Measurements from ENCODE around the gene TSTD2. TPM values are rescaled to one million over a fixed set of nuclear protein-coding genes. Genes with fewer than 3 reads are reported as not detected.

TSTD2 gene
- total RNA-seq, 5 donors from 2014 or later (not counting 1 experiment from before 2014, with no cell fraction given): 15.4 to 24.0 (median 17.9) TPM

DNA sequence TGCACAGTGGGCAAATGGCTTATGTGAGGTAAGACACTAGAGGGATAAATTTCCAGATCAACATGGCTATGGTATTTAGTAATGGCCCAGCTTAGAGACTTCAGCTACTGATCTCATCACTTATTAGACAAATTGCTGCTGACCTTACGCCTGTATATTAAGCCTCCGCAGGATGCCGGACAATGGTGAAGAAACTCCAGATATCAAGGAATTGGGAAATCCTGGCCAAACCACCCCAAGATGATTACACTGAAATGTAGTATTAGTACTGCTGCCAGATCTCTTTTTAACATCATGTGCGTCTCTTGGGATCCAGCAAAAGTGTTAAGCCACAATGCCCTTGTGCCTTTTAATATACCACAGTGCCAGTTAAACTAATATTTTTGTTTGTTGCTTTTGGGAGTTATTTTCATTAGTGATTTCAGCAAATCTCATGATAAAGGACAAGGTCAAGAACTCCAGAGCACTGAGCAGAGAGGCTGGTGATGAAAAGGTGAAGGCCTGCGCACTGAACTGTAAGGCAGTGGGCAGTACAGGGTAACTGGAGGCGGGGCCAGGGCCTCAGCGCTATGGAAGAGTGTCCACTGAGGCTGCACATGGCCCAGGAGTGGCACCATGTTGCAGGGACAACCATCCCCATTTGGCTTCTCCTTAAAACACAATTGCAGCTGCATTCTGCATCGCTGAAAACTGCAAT is 32.5 kb downstream of the TSTD2 start:
- POLR2A ChIA-PET: no interaction called here
- Histone ChIP-seq H3K27ac (ENCODE audit: low read length) (no peak overlapping the region), H3K4me1 (ENCODE audit: control insufficient read depth in 1 of 2, extremely low read depth in 1 of 2, insufficient read depth in 2 of 2, low read length in 2 of 2) (peaks cover 0 to 7% of the 10 kb centered on the region in 2 experiments), H3K4me3 (ENCODE audit: control insufficient read depth in 1 of 2, extremely low read depth in 1 of 2, low read length in 1 of 2) (no peak overlapping the region), H3K27me3 (replicated peaks in 1 of 2; ENCODE audit: control insufficient read depth in 2 of 2, extremely low read depth in 1 of 2, insufficient read depth in 2 of 2, low read length in 1 of 2) (peaks cover 0 to 2% of the 10 kb centered on the region in 2 experiments), H3K36me3 (ENCODE audit: control insufficient read depth in 2 of 2, extremely low read depth in 1 of 2, insufficient read depth in 1 of 2, low read length in 1 of 2) (peaks cover 21 to 57% of the 10 kb centered on the region in 2 donors), H3K9me3 (no peaks in the 10 kb centered on the region)
- ATAC-seq (replicated peaks in 1 of 4) (no peak), DNase-seq (no peak)
- no peak overlapping the region for H3K27ac Mint-ChIP-seq
- H3K36me3 Mint-ChIP-seq: peaks cover 38% of the 10 kb centered on the region
- no peaks in the 10 kb centered on the region for H3K9me3 Mint-ChIP-seq
- CTCF ChIA-PET: interaction anchor here in 1 of 2 donors (1.4 kb wide), 1 partner anchor 132 kb away, joined by 3 read pairs; no protein-coding TSS in a partner anchor
- peaks cover 0 to 2% of the 10 kb centered on the region in 2 donors for H3K27me3 Mint-ChIP-seq
- WGBS (ENCODE audit: insufficient coverage): 100% methylated on average over 2 of the region's 8 CpGs
- H3K4me1 Mint-ChIP-seq: peaks cover 7 to 8% (median 7%) of the 10 kb centered on the region in 3 donors
- no peak overlapping the region for H3K4me3 Mint-ChIP-seq

DNA sequence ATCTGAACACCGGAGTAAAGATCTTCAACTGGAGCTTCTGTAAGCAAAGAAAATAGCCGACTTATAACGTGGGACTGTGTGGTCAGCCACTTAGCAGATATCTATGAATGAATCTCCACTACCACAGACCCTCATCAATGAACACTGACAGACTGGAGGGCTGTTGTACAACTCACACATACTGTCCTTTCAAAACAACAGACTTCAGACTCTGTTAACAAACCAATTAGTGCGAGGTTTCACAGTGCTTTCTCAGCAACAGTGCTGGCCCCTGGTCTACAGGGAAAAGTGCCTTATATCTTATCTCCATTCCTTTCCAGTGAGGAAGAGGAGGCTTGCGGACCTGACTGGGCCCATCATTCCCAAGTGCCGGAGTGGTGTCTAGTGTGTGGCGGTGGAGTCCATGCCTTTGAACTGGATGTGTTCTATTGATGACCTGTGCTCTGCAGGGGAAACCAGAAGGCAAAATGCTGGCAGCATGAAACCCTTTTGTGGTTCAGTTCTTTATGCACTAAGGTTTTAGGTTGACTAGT is 33.8 kb downstream of the TSTD2 start:
- CTCF ChIA-PET: interaction anchor here (0.5 to 2.4 kb wide), 28 partner anchors 9 to 745 kb away, joined by 3 to 23 read pairs (median 4); partner anchors contain the start of genes NCBP1 (in 1 of the 2), TDRD7 (in 1 of the 2), TSTD2 (in 1 of the 2) and ZNF782 (in 1 of the 2)
- 85% methylated on average over 5 of the region's 7 CpGs for WGBS (ENCODE audit: insufficient coverage)
- no peak for DNase-seq
- POLR2A ChIA-PET: interaction anchor here in 1 of 2 donors (0.6 kb wide), 1 partner anchor 190 kb away, joined by 4 read pairs; no protein-coding TSS in a partner anchor
- Histone ChIP-seq H3K9me3 (no peaks in the 10 kb centered on the region), H3K27me3 (replicated peaks in 1 of 2; ENCODE audit: control insufficient read depth in 2 of 2, extremely low read depth in 1 of 2, insufficient read depth in 2 of 2, low read length in 1 of 2) (peaks cover 0 to 2% of the 10 kb centered on the region in 2 experiments), H3K4me1 (ENCODE audit: control insufficient read depth in 1 of 2, extremely low read depth in 1 of 2, insufficient read depth in 2 of 2, low read length in 2 of 2) (peaks cover 0 to 7% of the 10 kb centered on the region in 2 experiments), H3K36me3 (ENCODE audit: control insufficient read depth in 2 of 2, extremely low read depth in 1 of 2, insufficient read depth in 1 of 2, low read length in 1 of 2) (peaks cover 10 to 44% of the 10 kb centered on the region in 2 donors), H3K4me3 (ENCODE audit: control insufficient read depth in 1 of 2, extremely low read depth in 1 of 2, low read length in 1 of 2) (no peak overlapping the region), H3K27ac (ENCODE audit: low read length) (no peak overlapping the region)
- H3K4me3 Mint-ChIP-seq: no peak overlapping the region
- no peak for ATAC-seq (replicated peaks in 1 of 4)
- no peak overlapping the region for H3K27ac Mint-ChIP-seq
- H3K4me1 Mint-ChIP-seq: peaks cover 7 to 8% (median 7%) of the 10 kb centered on the region in 3 donors
- H3K9me3 Mint-ChIP-seq: no peaks in the 10 kb centered on the region
- H3K36me3 Mint-ChIP-seq: peaks cover 31% of the 10 kb centered on the region
- H3K27me3 Mint-ChIP-seq: peaks cover 0 to 2% of the 10 kb centered on the region in 2 donors

- Mint-ChIP-seq H3K4me3 (peak overlapping the region in 2 of 3 donors; percentile 41 to 44), H3K36me3 (peaks cover 31% of the 10 kb centered on the region), H3K27ac (peak overlapping the region in 1 of 2 donors; percentile 15), H3K4me1 (peaks cover 7 to 8% (median 7%) of the 10 kb centered on the region in 3 donors), H3K27me3 (peaks cover 0 to 2% of the 10 kb centered on the region in 2 donors), H3K9me3 (no peaks in the 10 kb centered on the region)
- H3K36me3 ChIP-seq (ENCODE audit: control insufficient read depth in 2 of 2, extremely low read depth in 1 of 2, insufficient read depth in 1 of 2, low read length in 1 of 2): peaks cover 7 to 39% of the 10 kb centered on the region in 2 donors
- peak; percentile 86 to 97 (median 92) for ATAC-seq (replicated peaks in 1 of 4)
- 25% methylated on average over 6 of the region's 11 CpGs for WGBS (ENCODE audit: insufficient coverage)
- peak; percentile 32 to 84 (median 63) for DNase-seq
- H3K4me1 ChIP-seq (ENCODE audit: control insufficient read depth in 1 of 2, extremely low read depth in 1 of 2, insufficient read depth in 2 of 2, low read length in 2 of 2): peaks cover 0 to 7% of the 10 kb centered on the region in 2 experiments
- peaks cover 0 to 2% of the 10 kb centered on the region in 2 experiments for H3K27me3 ChIP-seq (replicated peaks in 1 of 2; ENCODE audit: control insufficient read depth in 2 of 2, extremely low read depth in 1 of 2, insufficient read depth in 2 of 2, low read length in 1 of 2)
- CTCF ChIA-PET: interaction anchor here (0.5 to 2.4 kb wide), 39 partner anchors 9 to 745 kb away, joined by 3 to 23 read pairs (median 4); partner anchors contain the start of genes NCBP1 (in 1 of the 2), TDRD7 (in 1 of the 2), TSTD2 (in 1 of the 2) and ZNF782 (in 1 of the 2)
- no peak overlapping the region for H3K27ac ChIP-seq (ENCODE audit: low read length)
- no peaks in the 10 kb centered on the region for H3K9me3 ChIP-seq
- POLR2A ChIA-PET: interaction anchor here in 1 of 2 donors (0.6 kb wide), 1 partner anchor 189 kb away, joined by 4 read pairs; no protein-coding TSS in a partner anchor
- peak overlapping the region in 1 of 2 donors; percentile 10 for H3K4me3 ChIP-seq (ENCODE audit: control insufficient read depth in 1 of 2, extremely low read depth in 1 of 2, low read length in 1 of 2)
Measured at GRCh38 chr9:97598461-97599288, 34.5 kb downstream of the TSTD2 start.

GRCh38 chr9:97596906-97597305 is 36.3 kb downstream of the TSTD2 start:
- ATAC-seq (replicated peaks in 1 of 4) (no peak), DNase-seq (no peak)
- Mint-ChIP-seq H3K9me3 (no peaks in the 10 kb centered on the region), H3K27ac (no peak overlapping the region), H3K4me3 (no peak overlapping the region), H3K36me3 (peaks cover 19% of the 10 kb centered on the region), H3K4me1 (peaks cover 7 to 8% (median 7%) of the 10 kb centered on the region in 3 donors), H3K27me3 (peaks cover 0 to 2% of the 10 kb centered on the region in 2 donors)
- Histone ChIP-seq H3K27me3 (replicated peaks in 1 of 2; ENCODE audit: control insufficient read depth in 2 of 2, extremely low read depth in 1 of 2, insufficient read depth in 2 of 2, low read length in 1 of 2) (peaks cover 0 to 2% of the 10 kb centered on the region in 2 experiments), H3K36me3 (ENCODE audit: control insufficient read depth in 2 of 2, extremely low read depth in 1 of 2, insufficient read depth in 1 of 2, low read length in 1 of 2) (peaks cover 2 to 23% of the 10 kb centered on the region in 2 donors), H3K27ac (ENCODE audit: low read length) (no peak overlapping the region), H3K9me3 (no peaks in the 10 kb centered on the region), H3K4me1 (ENCODE audit: control insufficient read depth in 1 of 2, extremely low read depth in 1 of 2, insufficient read depth in 2 of 2, low read length in 2 of 2) (peaks cover 0 to 7% of the 10 kb centered on the region in 2 experiments), H3K4me3 (ENCODE audit: control insufficient read depth in 1 of 2, extremely low read depth in 1 of 2, low read length in 1 of 2) (no peak overlapping the region)
- WGBS (ENCODE audit: insufficient coverage): 86% methylated on average over 3 of the region's 4 CpGs
- ChIA-PET POLR2A (no interaction called here), CTCF (interaction anchor here in 1 of 2 donors (0.6 to 2.4 kb wide), 3 partner anchors 55 to 129 kb away, joined by 3 to 18 read pairs (median 5); no protein-coding TSS in a partner anchor)

- Histone ChIP-seq H3K27ac (ENCODE audit: low read length) (no peak overlapping the region), H3K27me3 (replicated peaks in 1 of 2; ENCODE audit: control insufficient read depth in 2 of 2, extremely low read depth in 1 of 2, insufficient read depth in 2 of 2, low read length in 1 of 2) (peaks cover 0 to 6% of the 10 kb centered on the region in 2 experiments), H3K4me3 (ENCODE audit: control insufficient read depth in 1 of 2, extremely low read depth in 1 of 2, low read length in 1 of 2) (no peak overlapping the region), H3K9me3 (no peaks in the 10 kb centered on the region), H3K36me3 (ENCODE audit: control insufficient read depth in 2 of 2, extremely low read depth in 1 of 2, insufficient read depth in 1 of 2, low read length in 1 of 2) (peaks cover 0 to 2% of the 10 kb centered on the region in 2 donors), H3K4me1 (ENCODE audit: control insufficient read depth in 1 of 2, extremely low read depth in 1 of 2, insufficient read depth in 2 of 2, low read length in 2 of 2) (peaks cover 0 to 7% of the 10 kb centered on the region in 2 experiments)
- peaks cover 7% of the 10 kb centered on the region for H3K36me3 Mint-ChIP-seq
- H3K4me1 Mint-ChIP-seq: peaks cover 7 to 8% (median 7%) of the 10 kb centered on the region in 3 donors
- peaks cover 0 to 6% of the 10 kb centered on the region in 2 donors for H3K27me3 Mint-ChIP-seq
- ChIA-PET POLR2A (no interaction called here), CTCF (interaction anchor here in 1 of 2 donors (0.5 kb wide), 1 partner anchor 19 kb away, joined by 3 read pairs; no protein-coding TSS in a partner anchor)
- H3K9me3 Mint-ChIP-seq: no peaks in the 10 kb centered on the region
- WGBS (ENCODE audit: insufficient coverage): 86% methylated on average over 10 of the region's 11 CpGs
- no peak for DNase-seq
- no peak for ATAC-seq (replicated peaks in 1 of 4)
- H3K27ac Mint-ChIP-seq: no peak overlapping the region
- no peak overlapping the region for H3K4me3 Mint-ChIP-seq
Measured at GRCh38 chr9:97594381-97594921, 38.7 kb downstream of the TSTD2 start.
